K562 (cell line): ENCODE results near the gene PA2G4. TPM values are rescaled to one million over a fixed set of nuclear protein-coding genes. Genes with fewer than 3 reads are reported as not detected.
A peak's percentile ranks its signal among the peaks of the same experiment; 100 is the strongest.

Experiments
- CBFA2T3 ChIP-seq: fragments of 450-650 bp; IDR thresholded peaks from 2 replicates; pipeline ENCODE4 v1.6.1; 2017
- DMBX1 ChIP-seq: fragments of 250-450 bp; sonication (Bioruptor Pico); IDR thresholded peaks from 2 replicates; pipeline ENCODE4 v1.8.0; 2022; ENCODE audit warnings: inconsistent platforms, mild to moderate bottlenecking, moderate library complexity, borderline replicate concordance
- HCFC1 ChIP-seq: IDR thresholded peaks from 2 replicates; pipeline ENCODE4 v1.6.1; 2012; ENCODE audit warnings: low read depth, low read length, improper control_type of control experiment
- HNRNPK ChIP-seq: fragments of 200-400 bp; formaldehyde crosslinking; IDR thresholded peaks from one replicate; pipeline ENCODE4 v1.6.1; 2018; ENCODE audit warnings: mild to moderate bottlenecking, low read depth, low read length; ENCODE audit not compliant: poor library complexity, severe bottlenecking
- HNRNPUL1 ChIP-seq: fragments of 200-400 bp; formaldehyde crosslinking; IDR thresholded peaks from 2 replicates; pipeline ENCODE4 v1.6.1; 2017; ENCODE audit warnings: low read length
- KHSRP ChIP-seq: fragments of 450-650 bp; IDR thresholded peaks from 2 replicates; pipeline ENCODE4 v1.6.1; 2017
- MYBL2 ChIP-seq, 2 experiments: fragments of 450-650 bp in 1 of 2; sonication (generic) in 1 of 2; formaldehyde crosslinking in 1 of 2; IDR thresholded peaks; 2 replicates each; pipeline versions ENCODE4 v1.6.1 to v1.8.1; 2017 to 2022; ENCODE audit warnings: borderline replicate concordance in 1 of 2, inconsistent platforms in 1 of 2, low read depth in 1 of 2, mild to moderate bottlenecking in 1 of 2, missing genetic modification reagents in 1 of 2, moderate library complexity in 1 of 2
- NFYB ChIP-seq: IDR thresholded peaks from 2 replicates; pipeline ENCODE4 v1.6.1; 2011; ENCODE audit warnings: mild to moderate bottlenecking, moderate library complexity; ENCODE audit not compliant: insufficient read length; ENCODE audit errors: extremely low read depth
- OTX1 ChIP-seq: fragments of 450-650 bp; formaldehyde crosslinking; IDR thresholded peaks from 2 replicates; pipeline ENCODE4 v1.4.0; 2022; ENCODE audit warnings: mild to moderate bottlenecking
- PKNOX1 ChIP-seq: fragments of 450-650 bp; IDR thresholded peaks from 2 replicates; pipeline ENCODE4 v1.6.1; 2016
- RFX7 ChIP-seq: fragments of 250-450 bp; sonication (Bioruptor Pico); IDR thresholded peaks from 2 replicates; pipeline ENCODE4 v1.5.1; 2021; ENCODE audit warnings: mild to moderate bottlenecking
- TCF3 ChIP-seq: sonication (generic); formaldehyde crosslinking; IDR thresholded peaks from 2 replicates; pipeline ENCODE4 v1.4.0; 2020; ENCODE audit warnings: mild to moderate bottlenecking, missing genetic modification reagents
- TGIF2 ChIP-seq: sonication (generic); formaldehyde crosslinking; IDR thresholded peaks from 2 replicates; pipeline ENCODE4 v1.8.1; 2022; ENCODE audit warnings: mild to moderate bottlenecking, missing genetic modification reagents, moderate library complexity
- ZBTB8A ChIP-seq: fragments of 450-650 bp; IDR thresholded peaks from 2 replicates; pipeline ENCODE4 v1.6.1; 2018; ENCODE audit warnings: mild to moderate bottlenecking, moderate library complexity; ENCODE audit not compliant: partially characterized antibody
- ZC3H8 ChIP-seq: fragments of 450-650 bp; IDR thresholded peaks from 2 replicates; pipeline ENCODE4 v1.6.1; 2017
- ZNF24 ChIP-seq: fragments of 450-650 bp; IDR thresholded peaks from 2 replicates; pipeline ENCODE4 v1.6.1; 2016
- ZNF384 ChIP-seq: IDR thresholded peaks from 2 replicates; pipeline ENCODE4 v1.6.1; 2012; ENCODE audit warnings: low read depth, low read length, improper control_type of control experiment
- ZNF589 ChIP-seq: fragments of 200-800 bp; sonication (Bioruptor generic); IDR thresholded peaks from 2 replicates; pipeline ENCODE4 v1.6.1; 2016; ENCODE audit warnings: low read depth, missing genetic modification characterization, missing compliant biosample characterization
- polyA plus RNA-seq, 8 experiments: library from polyadenylated mRNA; depleted of rRNA in 4 of 8; stranded (reverse) in 5 of 8; unstranded in 3 of 8; fragments of >200 nt; fragmentation: Nextera tagmentation in 2 of 8; fragmentation: Illumina TruSeq in 1 of 8; extraction: Ambion mirVana in 2 of 8; extraction: Trizol in 1 of 8; gene quantifications; 2 replicates each; pipeline versions ENCODE4 v1.2.1 to v1.2.3, GENCODE V29; 2011 to 2014; ENCODE audit warnings: inconsistent platforms in 1 of 8, missing spikeins in 1 of 8
- total RNA-seq, 7 experiments: library from RNA; depleted of rRNA in 6 of 7; stranded (reverse); fragments of >200 nt in 6 of 7; fragmentation: Illumina TruSeq in 2 of 7; extraction: Trizol in 2 of 7; gene quantifications; 2 replicates each; pipeline versions ENCODE4 v1.2.1 to v1.2.3, GENCODE V29; 2011 to 2021; ENCODE audit warnings: low replicate concordance in 1 of 7
- TF ChIP-seq, protein P1 (sequence below): conservative IDR thresholded peaks from 2 replicates; pipeline ENCODE4 v1.6.1; 2011; ENCODE audit warnings: low read depth, mild to moderate bottlenecking, low read length; ENCODE audit not compliant: control insufficient read depth
- TF ChIP-seq, protein P2 (sequence below): sonication (generic); formaldehyde crosslinking; IDR thresholded peaks from 2 replicates; pipeline ENCODE4 v1.8.0; 2022; ENCODE audit warnings: missing genetic modification reagents, mild to moderate bottlenecking, borderline replicate concordance
- TF ChIP-seq, protein P3 (sequence below): fragments of 250-450 bp; sonication (Bioruptor Pico); IDR thresholded peaks from 2 replicates; pipeline ENCODE4 v1.8.0; 2021; ENCODE audit warnings: borderline replicate concordance, mild to moderate bottlenecking, moderate library complexity; ENCODE audit not compliant: poor library complexity, severe bottlenecking
- TF ChIP-seq, protein P4 (sequence below): fragments of 200-400 bp; formaldehyde crosslinking; IDR thresholded peaks from 2 replicates; pipeline ENCODE4 v1.6.1; 2017; ENCODE audit warnings: mild to moderate bottlenecking, low read depth, low read length, moderate library complexity

Gene PA2G4
- total and polyA plus RNA-seq, 9 of the 15 experiments (the other 6 are each of a cell fraction or from before 2014, with no cell fraction given): 230 to 925 (median 638) TPM

GRCh38 chr12:56117778-56118687 lies 13.7 kb downstream of the PA2G4 start, which contains the start of gene ZC3H10 (continued):
- TF ChIP-seq HCFC1: peak; percentile 89
- peak; percentile 53; the same call in 1 of the 2 replicates for TF ChIP-seq TGIF2 (CRISPR knock-in tag)
- peak; percentile 94 for TF ChIP-seq RFX7
- no peak for TF ChIP-seq NFYB
- TF ChIP-seq DMBX1 (CRISPR knock-in tag): no peak
- TF ChIP-seq ZBTB8A: no peak
- TF ChIP-seq TCF3 (CRISPR knock-in tag): peak; percentile 35; the same call in 1 of the 2 replicates
- TF ChIP-seq PKNOX1: peak; percentile 85
- TF ChIP-seq CBFA2T3: peak; percentile 16; the same call in 1 of the 2 replicates
- no peak for TF ChIP-seq ZC3H8
- peak; percentile 84 for TF ChIP-seq KHSRP
- TF ChIP-seq HNRNPK: no peak
- TF ChIP-seq, protein P1, sequence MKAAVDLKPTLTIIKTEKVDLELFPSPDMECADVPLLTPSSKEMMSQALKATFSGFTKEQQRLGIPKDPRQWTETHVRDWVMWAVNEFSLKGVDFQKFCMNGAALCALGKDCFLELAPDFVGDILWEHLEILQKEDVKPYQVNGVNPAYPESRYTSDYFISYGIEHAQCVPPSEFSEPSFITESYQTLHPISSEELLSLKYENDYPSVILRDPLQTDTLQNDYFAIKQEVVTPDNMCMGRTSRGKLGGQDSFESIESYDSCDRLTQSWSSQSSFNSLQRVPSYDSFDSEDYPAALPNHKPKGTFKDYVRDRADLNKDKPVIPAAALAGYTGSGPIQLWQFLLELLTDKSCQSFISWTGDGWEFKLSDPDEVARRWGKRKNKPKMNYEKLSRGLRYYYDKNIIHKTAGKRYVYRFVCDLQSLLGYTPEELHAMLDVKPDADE: peak; percentile 76
- TF ChIP-seq OTX1 (CRISPR knock-in tag): peak; percentile 97
- peak; percentile 93 for TF ChIP-seq HNRNPUL1
- peak; percentile 10; the same call in 1 of the 2 replicates for TF ChIP-seq ZNF384
- TF ChIP-seq, protein P2, sequence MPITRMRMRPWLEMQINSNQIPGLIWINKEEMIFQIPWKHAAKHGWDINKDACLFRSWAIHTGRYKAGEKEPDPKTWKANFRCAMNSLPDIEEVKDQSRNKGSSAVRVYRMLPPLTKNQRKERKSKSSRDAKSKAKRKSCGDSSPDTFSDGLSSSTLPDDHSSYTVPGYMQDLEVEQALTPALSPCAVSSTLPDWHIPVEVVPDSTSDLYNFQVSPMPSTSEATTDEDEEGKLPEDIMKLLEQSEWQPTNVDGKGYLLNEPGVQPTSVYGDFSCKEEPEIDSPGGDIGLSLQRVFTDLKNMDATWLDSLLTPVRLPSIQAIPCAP (CRISPR knock-in tag): no peak
- TF ChIP-seq ZNF24: no peak
- TF ChIP-seq ZNF589 (CRISPR knock-in tag): no peak
- TF ChIP-seq MYBL2 (IDR thresholded peaks at IDR 0.05; ENCODE audit: low read depth): no peak
- no peak for TF ChIP-seq MYBL2 (CRISPR knock-in tag; IDR thresholded peaks at IDR 0.05; ENCODE audit: borderline replicate concordance)
- TF ChIP-seq, protein P3, sequence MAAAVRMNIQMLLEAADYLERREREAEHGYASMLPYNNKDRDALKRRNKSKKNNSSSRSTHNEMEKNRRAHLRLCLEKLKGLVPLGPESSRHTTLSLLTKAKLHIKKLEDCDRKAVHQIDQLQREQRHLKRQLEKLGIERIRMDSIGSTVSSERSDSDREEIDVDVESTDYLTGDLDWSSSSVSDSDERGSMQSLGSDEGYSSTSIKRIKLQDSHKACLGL (CRISPR knock-in tag): no peak
- TF ChIP-seq, protein P4, sequence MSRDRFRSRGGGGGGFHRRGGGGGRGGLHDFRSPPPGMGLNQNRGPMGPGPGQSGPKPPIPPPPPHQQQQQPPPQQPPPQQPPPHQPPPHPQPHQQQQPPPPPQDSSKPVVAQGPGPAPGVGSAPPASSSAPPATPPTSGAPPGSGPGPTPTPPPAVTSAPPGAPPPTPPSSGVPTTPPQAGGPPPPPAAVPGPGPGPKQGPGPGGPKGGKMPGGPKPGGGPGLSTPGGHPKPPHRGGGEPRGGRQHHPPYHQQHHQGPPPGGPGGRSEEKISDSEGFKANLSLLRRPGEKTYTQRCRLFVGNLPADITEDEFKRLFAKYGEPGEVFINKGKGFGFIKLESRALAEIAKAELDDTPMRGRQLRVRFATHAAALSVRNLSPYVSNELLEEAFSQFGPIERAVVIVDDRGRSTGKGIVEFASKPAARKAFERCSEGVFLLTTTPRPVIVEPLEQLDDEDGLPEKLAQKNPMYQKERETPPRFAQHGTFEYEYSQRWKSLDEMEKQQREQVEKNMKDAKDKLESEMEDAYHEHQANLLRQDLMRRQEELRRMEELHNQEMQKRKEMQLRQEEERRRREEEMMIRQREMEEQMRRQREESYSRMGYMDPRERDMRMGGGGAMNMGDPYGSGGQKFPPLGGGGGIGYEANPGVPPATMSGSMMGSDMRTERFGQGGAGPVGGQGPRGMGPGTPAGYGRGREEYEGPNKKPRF: no peak
